CD4-positive, alpha-beta T cell treated with Interleukin-4 for 1 hour (primary cell): ENCODE results near the gene ACTL6B.
A peak's percentile ranks its signal among the peaks of the same experiment; 100 is the strongest.
"Not testable (repeated sequence)": the region's sequence is repeated elsewhere in the genome, so short reads cannot be mapped to it uniquely, and the experiment has no call there.

Source experiments
- DNase-seq, 2 donors: peaks; one replicate each; pipeline ENCODE4 v3.0.0-alpha.2; 2020 to 2022

The ACTL6B gene

GRCh38 chr7:100671353-100672327 is 15.4 kb upstream of the ACTL6B start:
- DNase-seq, result no peak

- DNase-seq, result no peak
Measured at GRCh38 chr7:100670074-100670473, 13.8 kb upstream of the ACTL6B start.

- not testable (repeated sequence) for DNase-seq
Measured at GRCh38 chr7:100669106-100669505, 12.9 kb upstream of the ACTL6B start.

- no peak for DNase-seq
Measured at GRCh38 chr7:100668069-100668449, 11.8 kb upstream of the ACTL6B start.

- DNase-seq, result no peak
Measured at GRCh38 chr7:100667331-100668068, 11.3 kb upstream of the ACTL6B start.

- DNase-seq, result no peak
Measured at GRCh38 chr7:100665168-100665726, 9.0 kb upstream of the ACTL6B start.

- DNase-seq, result not testable (repeated sequence)
Measured at GRCh38 chr7:100662194-100662776, 6.0 kb upstream of the ACTL6B start.

GRCh38 chr7:100654908-100655831 is 1.1 kb downstream of the ACTL6B start:
- no peak for DNase-seq

- DNase-seq, result no peak
Measured at GRCh38 chr7:100649826-100650565, 6.3 kb downstream of the ACTL6B start.

GRCh38 chr7:100642534-100642907 is 13.7 kb downstream of the ACTL6B start:
- DNase-seq, result peak; percentile 39 to 57

- no peak for DNase-seq
Measured at GRCh38 chr7:100641860-100642533, 14.3 kb downstream of the ACTL6B start.

GRCh38 chr7:100641463-100641859 is 14.8 kb downstream of the ACTL6B start, which contains the start of gene TFR2:
TSS of gene TFR2 (minus strand) at chr7:100641552. CDS start at chr7:100641509, 43 bp downstream.
- no peak for DNase-seq

- no peak for DNase-seq
Measured at GRCh38 chr7:100640517-100641440, 15.5 kb downstream of the ACTL6B start.

GRCh38 chr7:100639995-100640516 is 16.2 kb downstream of the ACTL6B start:
- DNase-seq, result no peak

GRCh38 chr7:100632951-100633717 is 23.1 kb downstream of the ACTL6B start:
- peak; percentile 59 to 68 for DNase-seq

GRCh38 chr7:100630066-100630465 is 26.2 kb downstream of the ACTL6B start:
- DNase-seq, result no peak

GRCh38 chr7:100629117-100629716 is 27.0 kb downstream of the ACTL6B start:
- DNase-seq, result peak; percentile 21 to 24

- DNase-seq, result no peak
Measured at GRCh38 chr7:100627238-100627549, 29.1 kb downstream of the ACTL6B start.
